GM18519 (cell line): ENCODE data around the gene NAP1L1.
"Not testable (repeated sequence)": the region's sequence is repeated elsewhere in the genome, so short reads cannot be mapped to it uniquely, and the experiment has no call there.

ENCODE experiments used
- ATAC-seq: cut with Tn5 transposase; IDR thresholded peaks from one replicate; pipeline ENCODE4 v1.9.1; 2021; ENCODE audit warnings: mild to moderate bottlenecking, moderate library complexity; ENCODE audit not compliant: unreplicated experiment, low FRiP score

NAP1L1 gene

DNA sequence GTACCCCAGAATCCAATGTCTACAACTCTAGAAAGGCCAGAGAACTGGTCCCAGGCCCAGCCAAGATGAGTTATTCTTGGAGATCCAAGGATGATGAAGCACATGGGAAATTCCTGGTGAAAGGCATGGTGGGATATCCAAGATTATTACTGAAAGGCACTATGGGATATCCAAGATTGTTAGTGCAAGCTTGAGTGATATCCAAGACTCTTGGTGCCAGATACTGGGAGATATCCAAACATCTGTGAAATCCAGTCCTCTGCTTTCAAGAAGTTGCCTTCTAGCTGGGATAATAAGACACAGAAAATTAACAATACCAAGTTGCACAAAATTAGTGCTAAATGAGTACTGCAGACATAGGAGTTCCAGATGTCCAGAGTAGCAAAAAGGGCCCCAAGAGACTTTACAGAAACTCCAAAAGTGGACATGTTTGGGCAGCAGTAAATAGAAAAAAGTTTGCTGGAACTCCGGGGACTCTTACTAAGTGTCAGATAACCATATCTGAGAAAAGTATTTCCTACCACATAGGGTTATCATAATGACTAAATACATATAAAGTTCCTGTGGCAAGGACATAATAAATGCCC, 87.5 kb downstream of the NAP1L1 start:
- no peak for ATAC-seq

DNA sequence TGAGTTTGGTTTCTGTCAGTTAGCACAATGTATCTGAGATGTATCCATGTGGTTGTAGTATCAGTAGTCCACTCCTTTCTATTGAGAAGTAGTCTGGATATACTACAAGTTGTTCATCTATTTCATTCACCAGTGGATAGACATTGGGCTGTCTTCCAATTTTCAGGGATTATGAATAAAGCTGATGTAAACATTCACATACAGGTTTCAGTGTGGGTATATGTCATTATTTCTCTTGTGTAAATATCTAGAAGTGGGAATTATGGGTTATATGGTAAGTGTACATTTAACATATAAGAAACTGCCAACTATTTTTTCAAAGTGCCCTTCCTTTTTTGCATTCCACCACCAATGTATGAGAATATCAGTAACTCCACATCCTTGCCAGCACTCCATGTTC, 88.8 kb downstream of the NAP1L1 start:
- no peak for ATAC-seq

DNA sequence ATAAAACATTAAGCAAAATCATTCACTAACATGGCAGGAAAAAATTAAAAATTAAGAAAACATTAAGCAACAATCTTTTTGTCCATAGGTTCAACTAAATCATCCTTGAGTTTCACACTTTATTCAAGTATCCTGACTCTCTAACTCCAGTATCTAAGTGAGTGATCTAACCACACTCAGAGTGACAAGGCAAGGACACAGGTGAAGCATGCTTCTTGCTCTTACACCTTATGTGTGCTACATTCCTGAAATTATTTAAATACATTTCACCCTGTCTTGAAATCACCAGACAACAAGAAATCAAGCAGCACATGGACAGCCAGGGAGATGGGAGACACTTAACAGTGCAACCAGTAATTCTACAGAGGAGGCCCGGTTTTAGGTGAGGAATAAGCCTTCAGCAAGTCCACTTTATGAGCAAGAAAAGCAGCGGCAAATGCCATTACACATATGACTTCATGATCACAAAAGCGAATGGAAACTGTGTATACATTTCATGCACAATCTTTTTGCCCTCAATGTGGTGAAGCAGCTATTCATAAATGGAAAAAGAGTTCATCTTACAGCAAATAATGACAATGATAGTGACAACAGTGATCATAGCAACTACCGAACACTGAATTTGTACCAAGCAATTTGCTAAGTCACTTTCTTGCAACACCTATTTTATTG, 90.3 kb downstream of the NAP1L1 start:
- no peak for ATAC-seq

DNA sequence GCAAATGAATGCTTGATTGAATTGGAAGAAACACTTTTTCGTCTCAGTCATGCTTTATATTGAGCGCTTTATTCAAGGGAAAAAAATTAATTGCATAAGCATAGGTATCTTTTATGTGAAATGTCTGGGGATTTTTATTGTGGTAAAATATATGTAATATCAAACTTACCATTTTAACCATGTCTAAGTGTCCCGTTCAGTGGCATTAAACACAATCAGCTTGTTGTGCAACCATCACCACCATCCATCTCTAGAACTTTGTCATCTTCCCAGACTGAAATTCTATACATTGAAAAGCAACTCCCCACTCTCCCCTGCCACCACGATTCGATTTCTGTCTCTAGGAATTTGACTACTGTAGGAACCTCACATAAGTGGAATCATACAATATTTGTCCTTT, 92.7 kb downstream of the NAP1L1 start:
- ATAC-seq: no peak

DNA sequence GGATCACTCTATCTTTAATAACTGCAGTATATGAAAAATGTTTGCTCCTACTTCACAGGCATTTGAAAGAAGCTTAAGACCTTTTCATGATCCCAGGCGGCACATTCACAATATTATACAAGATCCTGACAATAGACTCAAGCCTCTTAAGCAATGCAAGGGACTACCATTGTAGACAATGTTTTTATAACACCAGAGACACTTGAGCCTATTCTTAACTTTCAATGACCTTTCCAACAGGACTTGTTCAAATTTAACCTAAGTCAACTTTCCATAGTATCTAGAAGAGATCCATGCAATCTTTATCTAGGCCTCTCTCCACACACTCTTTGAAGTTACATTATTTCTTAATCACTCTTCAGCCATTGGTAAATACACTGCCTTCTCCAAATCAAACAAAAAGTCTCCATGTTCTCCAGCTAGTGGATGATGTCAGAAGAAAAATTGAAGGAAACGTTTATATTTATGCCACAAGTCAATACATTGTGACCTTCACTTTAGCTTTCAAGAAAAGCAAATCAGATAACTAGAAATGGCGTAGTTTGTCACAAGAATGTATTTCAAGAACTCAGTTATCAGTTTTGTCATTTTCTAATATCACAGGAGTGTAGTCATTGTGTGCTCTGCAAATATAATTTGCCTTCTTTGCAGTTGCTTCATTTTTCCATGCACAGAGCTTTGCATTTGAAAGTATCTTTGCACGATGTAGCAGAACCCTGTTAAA, 94.1 kb downstream of the NAP1L1 start:
- no peak for ATAC-seq

DNA sequence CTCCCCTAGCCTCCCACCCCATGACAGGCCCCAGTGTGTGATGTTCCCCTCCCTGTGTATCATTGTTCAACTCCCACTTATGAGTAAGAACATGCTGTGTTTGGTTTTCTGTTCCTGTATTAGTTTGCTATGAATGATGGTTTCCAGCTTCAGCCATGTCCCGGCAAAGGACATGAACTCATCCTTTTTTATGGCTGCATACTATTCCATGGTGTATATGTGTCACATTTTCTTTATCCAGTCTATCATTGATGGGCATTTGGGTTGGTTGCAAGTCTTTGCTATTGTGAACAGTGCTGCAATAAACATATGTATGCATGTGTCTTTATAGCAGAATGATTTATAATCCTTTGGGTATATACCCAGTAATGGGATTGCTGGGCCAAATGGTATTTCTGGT, 96.8 kb downstream of the NAP1L1 start:
- ATAC-seq: not testable (repeated sequence)
